HG02943 (cell line): ENCODE results near the gene MIDN.
"Not testable (repeated sequence)": the region's sequence is repeated elsewhere in the genome, so short reads cannot be mapped to it uniquely, and the experiment has no call there.

Experiments used
- ATAC-seq: cut with Tn5 transposase; IDR thresholded peaks from one replicate; pipeline ENCODE4 v1.9.1; 2021; ENCODE audit warnings: mild to moderate bottlenecking, low read depth, moderate library complexity; ENCODE audit not compliant: unreplicated experiment

The MIDN gene

DNA sequence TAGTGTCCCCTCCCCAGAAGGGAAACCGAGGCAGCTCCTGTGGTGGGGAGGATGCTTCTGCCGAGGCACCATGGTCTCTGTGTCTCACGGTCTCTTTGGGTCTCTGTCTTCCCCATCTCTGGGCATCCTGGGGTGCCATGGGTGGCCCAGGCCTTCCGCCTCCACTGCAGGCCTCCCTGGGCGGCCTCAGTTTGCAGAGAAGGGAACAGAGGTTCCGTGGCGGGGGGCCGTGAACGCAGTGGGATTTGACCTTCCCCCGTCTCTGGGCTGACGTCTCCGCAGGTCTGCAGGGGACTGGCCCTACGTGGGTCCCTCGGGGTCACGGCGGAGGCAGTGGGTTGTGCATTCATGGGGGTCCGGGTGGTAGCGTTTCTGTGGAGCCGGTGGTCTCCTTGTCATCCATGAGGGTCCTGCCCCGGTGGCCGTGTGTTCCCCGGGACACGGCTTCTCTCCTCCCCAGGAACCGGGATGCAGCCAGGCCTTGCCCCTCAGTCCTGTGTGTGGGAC, 41.9 kb downstream of the MIDN start:
- no peak for ATAC-seq

DNA sequence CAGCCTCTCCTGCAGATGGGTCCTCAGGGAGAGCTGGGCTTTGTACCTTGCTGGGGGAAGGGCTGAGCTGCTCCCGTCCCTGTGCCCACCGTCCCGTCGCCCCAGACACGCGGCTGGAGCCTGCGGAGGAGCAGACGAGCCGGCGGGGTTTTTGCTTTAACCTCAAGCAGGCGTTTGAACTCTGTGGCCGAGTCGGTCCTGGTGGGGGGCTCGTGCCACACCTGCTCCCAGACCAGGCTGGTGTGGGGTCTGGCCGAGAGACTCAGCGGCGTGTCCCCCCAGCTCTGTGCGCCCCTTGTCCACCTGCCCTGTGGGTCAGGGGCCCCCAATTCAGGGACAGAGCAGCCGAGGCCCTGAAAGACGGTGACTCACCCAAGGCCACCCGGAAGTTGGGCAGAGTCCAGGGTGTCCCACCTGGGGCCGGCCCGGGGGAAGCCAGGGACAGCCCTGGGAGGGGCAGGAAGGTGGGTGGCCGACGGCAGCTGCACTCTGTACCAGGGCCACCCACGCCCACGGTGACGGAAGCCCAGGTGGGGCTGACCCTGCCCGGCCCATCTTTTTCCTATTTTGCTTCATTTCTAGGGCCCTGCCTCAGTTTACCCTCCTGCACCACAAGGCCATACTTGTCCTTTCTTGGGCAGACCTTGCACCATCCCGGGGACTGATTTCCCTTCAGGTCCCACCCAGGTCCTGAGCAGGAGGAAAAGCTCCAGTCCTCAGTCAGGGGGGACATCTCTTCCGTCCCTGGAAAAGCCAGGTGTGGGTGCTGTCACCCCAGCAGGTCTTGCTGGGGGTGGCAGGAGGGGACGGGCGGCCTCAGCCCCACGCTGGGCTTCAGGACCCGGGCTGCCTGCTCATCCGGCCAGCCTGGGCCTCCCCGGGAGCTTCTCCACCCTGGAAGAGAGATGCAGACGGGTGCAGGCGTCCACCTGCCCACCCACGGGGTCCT, 42.6 kb downstream of the MIDN start:
- ATAC-seq = no peak

GRCh38 chr19:1291761-1292418, 43.5 kb downstream of the MIDN start:
- ATAC-seq = no peak

- ATAC-seq = no peak
Observed at GRCh38 chr19:1292419-1293151, 44.2 kb downstream of the MIDN start.

DNA sequence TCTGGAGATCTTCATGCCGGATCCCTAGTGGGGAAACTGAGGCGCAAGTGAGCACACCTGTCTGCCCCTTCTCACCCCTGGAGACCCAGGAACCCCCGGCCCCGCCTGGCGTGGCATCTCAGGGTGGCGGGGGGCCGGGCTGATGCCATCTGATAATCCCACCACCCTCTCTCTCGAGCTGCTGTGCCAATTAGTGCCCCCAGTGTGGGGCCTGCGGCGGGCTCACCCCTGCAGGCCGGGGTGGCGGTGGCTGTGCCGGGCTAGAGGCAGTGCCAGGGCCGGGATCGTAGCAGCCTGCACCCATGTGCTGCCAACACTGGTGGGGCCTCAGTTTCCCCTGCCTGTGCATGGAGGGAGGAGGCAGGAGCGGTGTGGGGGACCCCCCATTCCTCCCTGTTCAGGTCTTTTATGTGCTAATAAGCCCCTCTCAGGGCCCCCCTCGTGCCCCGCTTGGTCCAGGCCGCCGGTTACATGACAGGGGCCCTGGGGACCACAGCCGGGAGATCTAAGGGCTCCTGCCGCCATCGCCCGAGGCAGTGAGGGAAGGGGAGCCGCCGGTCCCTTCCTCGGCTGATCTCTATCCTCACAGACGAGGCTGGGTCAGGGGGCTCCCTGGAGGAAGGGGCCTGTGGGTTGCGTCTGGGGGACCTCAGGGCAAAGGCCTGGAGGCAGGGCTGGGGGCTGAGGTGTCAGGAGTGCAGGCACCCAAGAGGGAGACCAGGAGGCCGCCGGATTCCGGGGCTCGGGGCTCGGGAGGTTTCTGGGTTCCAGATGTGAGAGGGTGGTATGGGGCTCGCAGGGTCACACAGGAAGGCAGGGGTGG, 45.6 kb downstream of the MIDN start:
- ATAC-seq = no peak

DNA sequence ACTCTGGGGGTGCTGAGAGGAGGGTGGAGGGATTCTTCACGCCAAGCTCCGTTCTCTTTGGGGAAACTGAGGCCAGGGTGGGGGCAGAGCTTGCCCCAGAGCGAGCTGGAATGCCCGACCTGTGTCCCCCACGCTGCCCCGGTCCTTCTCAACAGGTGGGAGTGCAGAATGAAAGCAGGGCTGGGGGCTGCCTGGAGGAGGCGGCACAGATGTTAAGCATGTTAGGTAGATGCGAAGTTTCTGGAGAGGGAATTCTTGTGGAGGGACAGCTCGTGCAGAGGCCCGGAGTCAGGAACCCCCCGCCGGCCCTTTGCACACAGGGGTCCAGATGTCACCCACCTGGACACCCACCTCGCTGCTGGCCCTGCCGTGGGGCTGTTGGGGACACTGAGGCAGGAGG, 46.3 kb downstream of the MIDN start:
- no peak for ATAC-seq

- no peak for ATAC-seq
Observed at GRCh38 chr19:1295169-1296012, 47.0 kb downstream of the MIDN start.

DNA sequence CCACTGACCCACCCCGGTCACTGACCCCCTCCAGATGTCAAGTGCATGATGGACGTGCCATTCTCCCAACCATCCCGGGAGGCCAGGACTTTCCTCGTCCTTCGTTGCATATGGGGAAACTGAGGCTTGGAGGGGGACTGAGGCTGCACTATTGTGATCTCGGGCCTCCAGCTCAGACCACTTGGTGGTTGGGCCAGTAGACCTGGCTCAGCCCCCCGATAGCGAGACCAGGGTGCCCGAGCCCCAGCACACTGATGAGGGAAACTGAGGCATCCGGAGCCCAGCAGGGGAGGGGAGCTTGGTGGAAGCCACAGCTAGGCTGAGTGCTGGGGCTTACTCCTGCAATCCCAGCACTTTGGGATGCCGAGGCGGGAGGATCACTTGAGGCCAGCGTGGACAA, 47.7 kb downstream of the MIDN start:
- no peak for ATAC-seq

- ATAC-seq = no peak
Observed at GRCh38 chr19:1296575-1297271, 48.3 kb downstream of the MIDN start.

- no peak for ATAC-seq
Observed at GRCh38 chr19:1298235-1298634, 49.9 kb downstream of the MIDN start.

DNA sequence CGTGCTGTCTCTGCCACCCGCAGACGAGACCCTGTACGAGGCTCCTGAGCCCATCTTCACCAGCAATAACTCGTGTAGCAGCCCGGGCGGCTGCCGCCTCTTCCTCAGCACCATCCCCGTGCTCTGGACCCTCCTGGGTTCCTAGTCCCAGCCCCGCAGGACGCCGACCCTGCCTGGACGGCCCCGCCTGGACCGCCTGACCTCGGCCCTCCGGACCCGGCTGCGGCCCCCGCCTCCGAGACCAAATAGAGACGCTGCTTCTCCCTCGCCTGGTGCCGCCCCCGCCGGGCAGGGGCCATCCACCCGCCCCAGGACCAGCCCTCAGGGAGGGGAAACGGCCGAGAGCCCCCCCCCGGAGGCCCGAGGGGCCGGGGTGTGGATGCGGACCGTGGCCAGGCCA, 51.4 kb downstream of the MIDN start:
- no peak for ATAC-seq

DNA sequence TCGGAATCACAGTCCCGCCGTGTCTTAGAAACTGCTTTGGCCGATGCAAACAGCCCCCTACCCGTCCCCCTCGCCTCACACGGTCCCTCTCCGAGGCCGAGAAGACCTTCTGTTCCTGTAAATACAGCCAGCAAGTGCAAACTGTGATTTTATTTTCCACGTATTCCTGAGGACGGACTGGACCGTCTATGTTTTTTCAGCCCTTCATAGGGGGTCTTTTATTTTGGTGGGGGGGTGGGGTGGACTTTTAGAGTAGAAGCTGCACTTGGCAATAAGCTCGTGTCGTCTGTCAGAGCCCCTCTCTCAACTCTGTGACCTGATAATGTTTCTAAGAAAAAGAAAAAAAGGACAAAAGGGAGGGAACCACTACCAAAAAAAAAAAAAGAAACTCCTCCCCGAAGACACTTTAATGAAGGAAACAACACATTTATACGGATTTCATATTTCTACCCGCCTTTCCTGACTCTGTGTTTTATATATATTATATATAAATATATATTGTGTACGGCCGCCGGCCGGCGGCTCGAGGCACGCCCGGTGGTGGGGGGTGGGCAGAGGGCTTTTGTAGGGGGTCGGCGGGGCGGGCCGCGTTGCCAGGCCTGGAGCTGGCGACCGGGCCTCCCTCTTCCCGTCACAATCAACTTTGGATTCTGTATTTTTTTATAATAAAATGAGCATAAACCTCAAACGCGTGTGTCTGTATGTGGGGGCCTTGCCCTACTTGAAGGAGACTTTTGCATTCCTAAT, 52.5 kb downstream of the MIDN start:
- ATAC-seq = no peak

DNA sequence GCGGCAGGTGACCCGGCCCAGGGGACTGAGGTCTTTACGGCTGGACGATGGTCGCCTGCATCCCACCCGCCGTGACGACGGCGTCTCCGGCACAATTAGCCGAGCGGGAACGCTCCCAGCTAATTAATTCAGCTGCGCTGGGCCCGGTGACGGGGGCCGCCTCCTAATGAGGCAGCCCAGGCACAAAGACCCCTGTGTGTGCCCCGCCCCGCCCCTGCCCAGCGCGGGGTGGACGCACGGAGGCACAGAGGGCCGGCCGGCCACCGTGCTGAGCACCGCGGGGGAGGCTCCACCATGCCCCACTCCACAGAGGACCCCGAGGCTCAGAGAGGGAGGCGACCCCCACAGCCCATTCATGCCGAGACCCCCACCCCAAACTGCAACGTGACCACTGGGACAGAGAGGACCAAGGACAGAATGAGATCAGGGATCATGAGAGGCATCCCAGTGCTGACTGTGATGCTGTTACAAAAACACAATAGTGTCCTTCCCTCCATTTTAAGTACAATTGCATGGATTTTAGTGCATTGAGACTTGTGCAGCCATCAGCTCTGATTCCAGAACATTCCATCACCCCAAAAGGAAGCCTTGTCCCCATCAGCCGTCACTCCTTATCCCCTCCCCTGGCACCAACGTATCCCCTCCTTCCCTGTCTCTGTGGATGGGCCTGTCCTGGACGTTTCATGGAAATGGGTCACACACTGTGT, 54.3 kb downstream of the MIDN start:
- ATAC-seq = no peak

DNA sequence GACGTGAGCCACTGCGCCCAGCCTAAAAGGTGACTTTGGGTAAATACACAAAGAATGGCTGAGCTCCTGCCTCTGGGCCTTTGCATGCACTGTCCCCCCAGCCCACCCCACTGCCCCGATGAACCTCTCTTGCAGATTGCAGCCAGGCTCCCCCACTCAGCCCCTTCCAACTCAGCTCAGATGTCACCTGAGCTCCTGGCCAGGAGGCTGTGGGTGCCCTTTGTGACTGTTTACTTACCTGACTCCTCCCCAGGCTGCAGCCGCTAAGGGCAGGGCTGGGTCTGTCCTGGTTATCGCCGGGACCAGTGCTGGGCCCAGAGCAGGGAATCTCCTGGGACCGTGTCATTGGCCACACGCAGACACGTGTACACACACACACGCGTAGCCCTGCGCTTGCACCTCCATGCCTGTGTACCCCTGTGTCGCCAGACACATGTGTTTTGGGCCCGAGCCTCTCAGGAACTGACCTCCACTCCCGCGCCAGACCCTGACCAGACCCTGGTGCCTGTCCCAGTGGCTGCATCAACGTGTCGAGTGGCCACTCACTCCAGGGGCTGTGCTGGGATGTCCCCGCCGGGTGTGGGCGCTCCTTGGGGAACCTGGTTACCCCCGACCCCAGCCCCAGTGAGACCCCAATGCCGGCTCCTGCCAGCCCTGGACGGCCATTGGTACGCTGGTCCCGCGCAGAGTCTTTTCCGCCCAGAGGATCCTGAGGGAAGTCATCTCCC, 56.0 kb downstream of the MIDN start:
- no peak for ATAC-seq

- ATAC-seq = not testable (repeated sequence)
Observed at GRCh38 chr19:1305354-1305753, 57.0 kb downstream of the MIDN start.

- no peak for ATAC-seq
Observed at GRCh38 chr19:1307320-1307719, 58.9 kb downstream of the MIDN start.
